ENCODE results near the gene CDCP1.

CDCP1 gene

DNA sequence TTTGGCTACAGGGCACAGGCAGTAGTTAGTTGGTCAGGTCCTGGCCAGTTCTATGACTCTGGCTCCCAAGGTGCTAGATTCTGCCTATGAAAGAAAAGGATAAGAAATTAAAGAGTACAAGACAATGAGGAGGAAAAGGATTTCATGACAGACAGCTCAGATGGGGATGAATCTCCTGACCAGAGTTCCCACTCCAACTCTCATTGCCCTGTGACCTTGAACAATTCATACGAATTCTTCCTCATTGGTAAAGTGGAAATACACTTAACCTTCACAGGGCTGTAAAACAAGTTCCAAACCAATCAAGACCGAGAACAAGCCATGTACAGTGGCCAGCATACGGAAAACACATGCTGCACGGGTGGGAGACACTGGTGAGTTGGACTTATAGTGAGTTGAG, 96.4 kb downstream of the CDCP1 start:
- no peak for DNase-seq

DNA sequence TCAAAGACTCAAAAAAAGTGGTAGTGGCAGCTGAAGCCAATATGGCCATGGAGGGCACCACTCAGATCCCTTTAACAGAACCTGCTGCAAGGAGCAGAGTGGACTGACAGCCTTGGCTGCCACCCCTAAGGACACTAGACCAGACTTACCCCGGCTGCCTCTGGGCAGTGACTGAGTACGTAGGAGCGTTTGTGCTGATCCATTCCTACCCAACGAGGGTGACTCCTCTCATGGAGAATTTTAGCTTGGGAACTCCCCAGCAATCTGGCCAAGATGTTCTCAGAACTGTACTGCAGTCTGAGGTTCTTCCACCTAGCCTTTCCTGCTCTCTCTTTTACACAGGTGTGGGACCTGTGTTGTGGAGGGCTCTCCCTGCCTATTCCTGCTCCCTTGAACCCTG, 97.9 kb downstream of the CDCP1 start:
- DNase-seq, result no peak

DNA sequence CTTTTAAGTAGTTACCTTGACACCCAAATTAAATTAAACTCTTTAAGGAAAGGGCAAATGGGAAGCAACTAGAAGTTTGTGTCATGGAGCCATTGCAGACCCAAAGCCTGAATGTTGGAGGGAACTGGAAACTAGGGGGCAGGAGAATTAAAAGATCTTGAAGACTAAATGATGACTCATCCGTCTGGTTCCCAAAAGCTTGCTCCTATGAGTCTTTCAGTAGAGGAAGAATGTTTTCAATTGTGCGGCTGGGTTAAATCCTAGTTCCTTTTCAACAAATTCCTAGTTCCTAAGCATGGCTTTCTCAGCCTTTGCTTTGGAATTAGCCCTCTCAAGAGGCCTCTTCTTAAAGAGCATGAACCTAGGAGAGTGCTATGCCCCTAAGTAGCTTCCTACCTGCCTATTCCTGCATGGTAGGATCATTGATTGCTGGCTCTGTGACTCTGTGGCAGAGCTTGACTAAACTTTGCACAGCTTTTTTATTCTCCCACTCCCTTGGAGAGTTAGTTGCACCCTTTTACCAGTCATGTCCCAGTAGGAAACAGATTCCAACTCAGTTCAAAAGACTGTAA, 102.4 kb downstream of the CDCP1 start:
- DNase-seq, result no peak

DNA sequence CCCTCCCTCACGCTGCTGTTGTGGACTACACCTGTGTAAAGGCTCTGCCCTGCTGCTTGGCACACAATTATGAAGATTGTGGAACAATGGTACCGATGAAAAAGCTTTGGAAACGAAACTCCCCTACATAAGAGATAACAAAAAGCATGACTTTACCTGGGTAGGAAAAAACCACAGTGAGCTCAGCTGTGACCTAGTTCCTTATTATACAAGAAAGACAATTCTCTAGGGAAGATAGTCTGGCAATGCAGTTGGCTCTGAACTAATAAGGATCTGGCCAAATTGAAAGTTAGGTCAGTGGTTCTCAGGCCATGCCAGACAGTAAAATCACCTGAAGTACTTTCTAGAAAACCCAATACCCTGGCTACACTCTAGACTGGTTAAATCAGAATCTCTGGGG, 104.0 kb downstream of the CDCP1 start:
- DNase-seq, result no peak

DNA sequence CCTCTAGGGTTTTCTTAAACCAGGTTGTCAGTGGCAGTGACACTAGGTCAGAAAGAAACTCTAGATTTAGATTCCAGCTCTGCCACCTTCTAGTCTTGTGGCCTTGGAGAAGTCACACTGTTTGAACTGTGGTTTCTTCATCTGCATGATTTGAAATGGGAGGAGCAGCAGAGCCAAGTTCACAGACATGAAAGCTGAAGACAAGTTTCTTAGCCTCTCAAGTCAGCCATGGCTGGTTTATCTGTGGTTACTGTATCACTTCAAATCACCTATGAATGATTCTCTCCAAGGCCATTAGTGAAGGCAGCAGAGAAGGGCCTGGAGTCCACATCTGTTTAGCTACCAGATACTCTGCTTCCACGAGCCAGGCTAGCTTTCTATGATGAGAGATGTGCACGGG, 104.5 kb downstream of the CDCP1 start:
- no peak for DNase-seq

DNA sequence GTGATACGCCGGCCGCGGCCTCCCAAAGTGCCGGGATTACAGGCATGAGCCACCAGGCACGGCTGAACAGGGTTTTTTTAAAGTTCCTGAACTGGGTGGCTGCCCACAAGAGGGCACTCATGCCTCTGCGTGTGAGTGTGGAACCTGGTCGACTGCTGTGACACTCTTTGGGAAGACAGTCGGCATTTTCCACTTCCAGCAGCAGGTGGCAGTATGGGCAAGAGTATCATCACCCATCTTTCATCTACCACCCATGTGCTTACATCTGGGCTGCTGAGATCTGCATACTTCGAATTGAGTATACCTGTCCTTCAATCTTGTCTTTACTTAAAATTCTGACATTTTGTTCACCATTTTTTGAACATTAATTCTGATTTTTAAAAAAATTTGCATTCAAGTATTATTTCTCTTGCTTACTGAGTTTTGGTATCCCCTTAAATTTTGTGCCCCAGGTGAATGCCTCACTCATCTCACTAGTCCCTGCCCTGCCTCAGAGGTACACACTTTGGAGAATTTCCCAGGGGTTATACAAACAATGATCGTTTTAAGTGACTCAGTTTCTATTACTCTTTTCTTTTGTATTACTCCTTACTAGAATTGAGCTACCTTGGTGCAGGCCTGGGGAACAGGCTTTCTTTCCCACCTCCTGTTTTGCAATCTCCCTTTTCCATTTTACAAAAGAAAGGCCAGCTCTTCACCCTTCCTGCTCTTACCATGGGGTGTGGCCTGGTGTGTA, 108.3 kb downstream of the CDCP1 start:
- DNase-seq, result peak; percentile 73

DNA sequence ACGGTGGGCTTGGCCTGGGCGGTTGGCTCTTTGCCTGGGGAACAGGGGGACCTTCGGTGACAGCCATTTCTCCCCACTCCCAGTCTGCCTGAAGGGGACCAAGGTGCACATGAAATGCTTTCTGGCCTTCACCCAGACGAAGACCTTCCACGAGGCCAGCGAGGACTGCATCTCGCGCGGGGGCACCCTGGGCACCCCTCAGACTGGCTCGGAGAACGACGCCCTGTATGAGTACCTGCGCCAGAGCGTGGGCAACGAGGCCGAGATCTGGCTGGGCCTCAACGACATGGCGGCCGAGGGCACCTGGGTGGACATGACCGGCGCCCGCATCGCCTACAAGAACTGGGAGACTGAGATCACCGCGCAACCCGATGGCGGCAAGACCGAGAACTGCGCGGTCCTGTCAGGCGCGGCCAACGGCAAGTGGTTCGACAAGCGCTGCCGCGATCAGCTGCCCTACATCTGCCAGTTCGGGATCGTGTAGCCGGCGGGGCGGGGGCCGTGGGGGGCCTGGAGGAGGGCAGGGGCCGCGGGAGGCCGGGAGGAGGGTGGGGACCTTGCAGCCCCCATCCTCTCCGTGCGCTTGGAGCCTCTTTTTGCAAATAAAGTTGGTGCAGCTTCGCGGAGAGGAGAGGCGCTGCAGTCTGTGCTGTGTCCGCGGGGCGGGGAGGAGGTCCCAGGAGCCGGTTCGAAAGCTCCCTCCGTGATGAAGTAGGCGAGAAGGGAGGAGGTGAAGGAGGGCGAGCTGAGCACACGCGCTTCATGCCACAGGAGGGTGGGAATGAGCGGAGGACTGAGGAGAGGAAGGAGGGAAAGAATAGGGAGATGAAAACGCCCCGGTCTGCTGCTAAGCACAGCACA, 110.5 kb downstream of the CDCP1 start:
- DNase-seq, result no peak

DNA sequence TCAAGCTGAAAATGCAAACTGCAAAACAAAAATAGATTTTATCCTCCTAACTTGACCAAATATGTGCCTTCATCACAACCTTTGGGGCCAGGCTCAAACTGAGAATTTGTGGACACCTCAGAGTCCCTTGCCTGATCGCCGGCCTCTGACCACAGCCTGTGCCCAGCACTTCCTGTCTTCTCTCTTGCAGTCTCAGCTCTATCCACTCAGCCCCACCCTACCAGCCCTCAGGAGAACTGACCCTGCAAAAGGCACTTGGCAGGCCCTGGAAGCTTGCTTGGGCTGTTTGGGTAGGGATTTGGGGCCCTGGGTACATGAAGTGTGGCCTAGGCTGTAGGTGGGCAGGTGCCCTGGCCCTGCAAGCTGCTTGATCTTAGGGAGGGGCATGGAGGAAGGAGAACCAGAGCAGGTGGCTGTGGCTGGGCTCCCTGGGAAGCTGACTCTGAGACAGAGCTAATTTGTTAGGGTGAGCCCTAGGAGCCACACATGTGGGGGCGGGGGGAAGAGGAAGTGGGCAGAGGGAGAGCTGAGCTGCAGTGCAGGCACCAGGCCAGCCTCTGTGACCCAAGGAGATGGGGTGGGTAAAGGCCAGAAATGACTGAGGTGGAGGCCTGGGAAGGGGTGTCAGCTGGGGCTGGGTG, 111.4 kb downstream of the CDCP1 start:
- no peak for DNase-seq

DNA sequence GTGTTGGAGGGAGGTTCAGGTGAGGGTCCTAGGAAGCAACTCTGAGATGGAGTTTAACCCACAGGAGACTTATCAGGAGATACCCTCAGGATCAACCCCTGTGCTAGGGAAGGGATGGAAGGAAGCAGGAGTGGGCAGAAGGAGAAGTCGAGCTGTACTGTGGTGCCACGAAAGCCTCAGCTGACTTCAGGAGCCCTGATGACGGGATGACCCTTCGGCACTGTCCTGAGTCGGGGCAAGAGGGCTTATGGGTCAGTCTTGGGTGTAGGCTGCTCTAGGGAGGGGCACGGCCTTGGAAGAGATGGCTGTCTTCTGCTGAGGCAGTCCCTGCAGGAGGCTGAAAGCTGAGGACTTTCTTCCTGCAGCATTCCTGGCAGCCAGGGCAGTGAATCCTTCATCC, 112.4 kb downstream of the CDCP1 start:
- no peak for DNase-seq
